HL-60 (cell line): Measurements from ENCODE around the gene POLD3.

ENCODE experiments used
- DNase-seq, 2 experiments: peaks; one replicate each; pipeline ENCODE4 v3.0.0-alpha.2; 2010 to 2020; ENCODE audit warnings: low read depth in 1 of 2, low spot score in 1 of 2
- H3K27ac ChIP-seq: fragments of 250-450 bp; sonication (Bioruptor Pico); replicated peaks from 2 replicates; pipeline ENCODE4 v1.5.1; 2020; ENCODE audit warnings: mild to moderate bottlenecking, moderate library complexity
- H3K27me3 ChIP-seq: fragments of 250-450 bp; sonication (Bioruptor Pico); 2 replicates; pipeline ENCODE4 v1.5.1; 2021; ENCODE audit warnings: mild to moderate bottlenecking, moderate library complexity; ENCODE audit not compliant: insufficient read depth, poor library complexity, severe bottlenecking
- H3K4me3 ChIP-seq: replicated peaks from 2 replicates; pipeline ENCODE4 v1.5.1; 2011; ENCODE audit warnings: mild to moderate bottlenecking, control low read depth, low read length; ENCODE audit not compliant: insufficient read depth
- CTCF ChIP-seq: IDR thresholded peaks from one replicate; pipeline ENCODE4 v1.5.1; 2011; ENCODE audit warnings: low read length, control low read depth, inconsistent platforms; ENCODE audit not compliant: insufficient read depth
- GABPA ChIP-seq: IDR thresholded peaks from 2 replicates; pipeline ENCODE4 v1.6.1; 2012; ENCODE audit warnings: low read depth
- POLR2AphosphoS5 ChIP-seq: IDR thresholded peaks from 2 replicates; pipeline ENCODE4 v1.6.1; 2012; ENCODE audit warnings: low read depth
- SPI1 ChIP-seq: IDR thresholded peaks from 2 replicates; pipeline ENCODE4 v1.6.1; 2012; ENCODE audit warnings: low read depth, mild to moderate bottlenecking, borderline replicate concordance
- TF ChIP-seq, protein P1 (sequence below): IDR thresholded peaks from 2 replicates; pipeline ENCODE4 v1.6.1; 2012; ENCODE audit warnings: low read depth; ENCODE audit not compliant: insufficient replicate concordance

POLD3 gene

DNA sequence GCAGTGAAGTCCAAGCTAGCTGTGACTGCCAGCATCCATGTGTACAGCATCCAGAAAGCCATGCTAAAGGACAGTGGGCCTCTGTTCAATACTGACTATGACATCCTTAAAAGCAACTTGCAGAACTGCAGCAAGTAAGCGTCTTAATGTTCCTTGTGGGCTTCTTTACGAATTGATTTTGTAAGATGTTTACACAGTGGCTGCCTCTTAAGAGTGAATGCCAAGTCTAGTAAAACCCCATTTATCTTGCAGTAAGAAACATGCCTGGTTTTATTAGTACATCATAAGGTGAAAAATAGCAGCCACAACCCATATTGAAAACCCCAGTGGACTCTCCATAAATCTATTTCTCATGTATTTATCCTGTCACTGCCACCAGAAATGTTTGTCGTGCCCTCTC is 20.5 kb downstream of the POLD3 start:
- Histone ChIP-seq H3K27ac (no peak overlapping the region), H3K4me3 (no peak overlapping the region), H3K27me3 (no peaks in the 10 kb centered on the region)
- TF ChIP-seq, protein P1, sequence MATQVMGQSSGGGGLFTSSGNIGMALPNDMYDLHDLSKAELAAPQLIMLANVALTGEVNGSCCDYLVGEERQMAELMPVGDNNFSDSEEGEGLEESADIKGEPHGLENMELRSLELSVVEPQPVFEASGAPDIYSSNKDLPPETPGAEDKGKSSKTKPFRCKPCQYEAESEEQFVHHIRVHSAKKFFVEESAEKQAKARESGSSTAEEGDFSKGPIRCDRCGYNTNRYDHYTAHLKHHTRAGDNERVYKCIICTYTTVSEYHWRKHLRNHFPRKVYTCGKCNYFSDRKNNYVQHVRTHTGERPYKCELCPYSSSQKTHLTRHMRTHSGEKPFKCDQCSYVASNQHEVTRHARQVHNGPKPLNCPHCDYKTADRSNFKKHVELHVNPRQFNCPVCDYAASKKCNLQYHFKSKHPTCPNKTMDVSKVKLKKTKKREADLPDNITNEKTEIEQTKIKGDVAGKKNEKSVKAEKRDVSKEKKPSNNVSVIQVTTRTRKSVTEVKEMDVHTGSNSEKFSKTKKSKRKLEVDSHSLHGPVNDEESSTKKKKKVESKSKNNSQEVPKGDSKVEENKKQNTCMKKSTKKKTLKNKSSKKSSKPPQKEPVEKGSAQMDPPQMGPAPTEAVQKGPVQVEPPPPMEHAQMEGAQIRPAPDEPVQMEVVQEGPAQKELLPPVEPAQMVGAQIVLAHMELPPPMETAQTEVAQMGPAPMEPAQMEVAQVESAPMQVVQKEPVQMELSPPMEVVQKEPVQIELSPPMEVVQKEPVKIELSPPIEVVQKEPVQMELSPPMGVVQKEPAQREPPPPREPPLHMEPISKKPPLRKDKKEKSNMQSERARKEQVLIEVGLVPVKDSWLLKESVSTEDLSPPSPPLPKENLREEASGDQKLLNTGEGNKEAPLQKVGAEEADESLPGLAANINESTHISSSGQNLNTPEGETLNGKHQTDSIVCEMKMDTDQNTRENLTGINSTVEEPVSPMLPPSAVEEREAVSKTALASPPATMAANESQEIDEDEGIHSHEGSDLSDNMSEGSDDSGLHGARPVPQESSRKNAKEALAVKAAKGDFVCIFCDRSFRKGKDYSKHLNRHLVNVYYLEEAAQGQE = no peak
- no peak for TF ChIP-seq SPI1
- TF ChIP-seq GABPA = no peak
- TF ChIP-seq CTCF = no peak
- no peak for TF ChIP-seq POLR2AphosphoS5
- DNase-seq = no peak

- no peak for TF ChIP-seq CTCF
- TF ChIP-seq POLR2AphosphoS5 = no peak
- no peak for TF ChIP-seq GABPA
- no peak for TF ChIP-seq SPI1
- TF ChIP-seq, protein P1 = no peak
- no peak overlapping the region for H3K27ac ChIP-seq
- H3K4me3 ChIP-seq = no peak overlapping the region
- no peaks in the 10 kb centered on the region for H3K27me3 ChIP-seq
- no peak for DNase-seq
These were observed 22.9 kb downstream of the POLD3 start for GRCh38 chr11:74615311-74615710.

DNA sequence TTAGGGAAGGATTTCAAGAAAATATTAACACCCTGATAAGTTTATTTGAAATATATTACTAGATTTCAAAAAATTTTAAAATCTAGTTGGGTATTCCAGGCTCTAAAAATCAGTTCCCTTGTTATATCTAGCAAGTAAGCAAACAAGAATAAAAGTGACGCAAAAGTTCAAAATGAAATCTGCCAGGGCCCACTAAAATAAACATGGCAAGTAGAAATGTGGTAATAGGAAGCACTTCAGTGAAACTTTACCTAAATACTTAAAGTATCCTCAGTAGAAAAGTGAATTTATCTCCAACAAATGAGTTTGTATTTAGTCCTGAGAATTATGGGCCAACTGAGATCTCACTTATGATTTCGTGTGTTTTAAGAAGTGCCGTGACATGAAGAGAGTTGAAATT is 23.6 kb downstream of the POLD3 start:
- DNase-seq = no peak
- Histone ChIP-seq H3K27ac (no peak overlapping the region), H3K4me3 (no peak overlapping the region), H3K27me3 (no peaks in the 10 kb centered on the region)
- TF ChIP-seq CTCF = no peak
- no peak for TF ChIP-seq SPI1
- TF ChIP-seq POLR2AphosphoS5 = no peak
- TF ChIP-seq GABPA = no peak
- TF ChIP-seq, protein P1 = no peak
